Sciatic nerve (tissue), 2 donors: ENCODE data around the gene APH1A. TPM values are rescaled to one million over a fixed set of nuclear protein-coding genes. Genes with fewer than 3 reads are reported as not detected.
"Not testable (repeated sequence)": the region's sequence is repeated elsewhere in the genome, so short reads cannot be mapped to it uniquely, and the experiment has no call there.

Experiments
- ATAC-seq: fragments of 200-7000 bp; cut with Tn5 transposase; one replicate; pipeline ENCODE4 v1.9.1; 2020; ENCODE audit warnings: mild to moderate bottlenecking, moderate library complexity
- DNase-seq: peaks from one replicate; pipeline ENCODE4 v3.0.0-alpha.2; 2020; ENCODE audit warnings: low spot score
- intact Hi-C: fragments of 100-400 bp; cut with DNase I; formaldehyde crosslinking; loops from one replicate; pipeline ENCODE4 v1.14.2; 2022
- total RNA-seq: library from RNA; stranded (reverse); fragmentation: NEBNext Ultra II Directional; extraction: Animal tissue kit (Norgen Biotek cat#: 25700); gene quantifications from one replicate; pipeline ENCODE4 v1.2.1, GENCODE V29; 2021
- donor health status: DM: no; HTN: no; CAD: no.
- donor health status: DM: no; HTN: no; CAD: no.

The APH1A gene
- total RNA-seq, 1 donor from 2014 or later, result 87.4 TPM

DNA sequence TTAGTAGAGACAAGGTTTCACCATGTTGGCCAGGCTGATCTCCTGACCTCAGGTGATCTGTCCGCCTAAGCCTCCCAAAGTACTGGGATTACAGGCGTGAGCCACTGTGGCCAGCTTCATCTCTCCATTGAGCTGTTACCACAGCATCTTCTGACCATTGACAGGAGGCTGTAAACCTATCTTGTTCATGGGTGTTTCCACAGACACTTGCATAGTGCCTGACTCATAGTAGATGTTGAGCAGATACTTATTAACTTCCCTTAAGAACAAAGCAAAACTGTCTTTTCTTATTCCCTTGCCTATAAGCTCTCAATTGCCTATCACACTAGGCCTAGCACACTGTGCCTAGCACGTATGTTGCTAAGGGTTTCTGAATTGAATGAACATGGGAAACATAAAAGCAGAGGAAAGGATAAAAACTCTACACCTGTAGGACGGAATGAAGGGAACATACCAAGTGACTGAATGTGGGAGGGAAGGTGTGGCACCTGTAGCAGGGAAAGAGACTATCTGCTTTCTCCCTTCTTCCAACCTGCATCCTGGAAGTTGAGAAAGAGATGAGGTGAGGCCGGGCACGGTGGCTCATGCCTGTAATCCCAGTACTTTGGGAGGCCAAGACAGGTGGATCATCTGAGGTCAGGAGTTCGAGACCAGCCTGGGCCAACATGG is 2.6 kb upstream of the APH1A start:
- ATAC-seq (no peak), DNase-seq (no peak)
- intact Hi-C loops, result no loop called here

DNA sequence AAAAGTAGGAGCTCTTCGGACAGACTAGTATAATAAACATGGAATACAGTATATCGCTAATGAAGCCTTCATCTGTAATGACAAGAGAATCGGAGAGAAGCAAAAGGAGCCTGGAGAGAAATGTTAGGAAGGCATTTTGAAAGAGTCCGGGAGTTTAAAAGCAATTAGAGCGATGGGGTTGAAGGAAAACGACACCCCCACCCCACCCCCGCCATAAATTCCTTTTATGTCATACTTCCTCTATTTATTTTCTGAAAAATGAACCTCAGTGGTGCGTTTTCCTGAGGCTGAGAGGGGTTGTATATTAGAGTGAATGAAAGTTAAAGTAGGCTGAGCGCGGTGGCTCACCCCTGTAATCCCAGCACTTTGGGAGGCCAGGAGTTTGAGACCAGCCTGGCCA is 635 bp upstream of the APH1A start:
- DNase-seq (no peak), ATAC-seq (no peak)
- intact Hi-C loops, result no loop called here

DNA sequence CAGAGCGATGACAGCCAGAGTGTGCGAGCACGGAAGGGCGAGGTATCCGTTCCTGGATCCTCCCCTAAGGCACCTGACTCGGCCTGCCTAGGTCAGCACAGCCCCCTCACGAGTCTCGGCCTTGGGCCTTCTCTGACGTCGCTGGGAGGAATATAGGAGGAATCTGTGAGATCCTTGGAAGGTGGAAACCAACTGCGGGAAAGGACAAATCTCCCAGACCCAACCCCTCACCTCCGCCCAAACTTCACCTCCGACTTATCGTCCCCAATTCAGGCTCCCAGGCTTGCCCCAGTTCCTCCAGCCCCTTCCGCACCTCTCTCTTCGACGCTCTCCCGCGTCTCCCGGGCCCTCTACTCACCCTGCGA is 494 bp downstream of the APH1A start:
- intact Hi-C loops, result no loop called here
- DNase-seq, result no peak
- peak; percentile 56 for ATAC-seq

DNA sequence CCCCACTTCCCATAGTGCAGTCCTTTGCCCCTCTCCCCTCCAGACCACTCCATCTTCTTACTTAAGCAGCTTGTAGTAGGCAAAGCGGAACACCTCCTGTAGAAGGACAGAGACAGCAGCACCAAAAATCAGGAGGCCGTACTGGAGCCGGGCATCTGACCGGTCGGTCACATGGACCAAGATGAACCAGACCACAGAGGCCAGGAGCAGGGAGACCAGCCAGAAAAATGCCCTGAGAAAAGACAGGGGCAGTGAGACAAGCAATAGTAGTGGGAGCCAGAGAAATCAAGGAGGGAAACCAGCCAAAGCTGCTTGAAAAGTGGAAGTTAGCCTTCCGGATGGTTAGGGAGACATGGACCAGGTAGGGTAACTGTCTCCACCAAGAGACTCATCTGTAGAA is 920 bp downstream of the APH1A start:
- ATAC-seq (no peak), DNase-seq (no peak)
- intact Hi-C loops, result no loop called here

DNA sequence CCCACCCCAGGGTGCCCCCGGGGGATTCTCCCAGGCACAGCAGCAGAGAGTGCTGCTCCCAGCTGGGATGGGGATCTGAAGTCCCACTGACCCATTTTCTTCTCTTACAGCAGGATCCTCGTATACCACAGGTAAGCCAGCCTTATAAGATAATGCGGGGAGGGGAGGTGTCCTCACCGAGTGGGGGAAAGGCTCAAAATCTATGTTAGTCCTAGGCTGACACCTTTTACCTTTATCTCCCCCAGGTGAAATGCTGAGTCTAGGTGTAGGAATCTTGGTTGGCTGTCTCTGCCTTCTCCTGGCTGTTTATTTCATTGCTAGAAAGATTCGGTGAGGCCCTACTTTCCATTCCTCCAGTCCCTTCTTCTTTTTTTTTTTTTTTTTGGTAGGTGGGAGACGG is 5.3 kb downstream of the APH1A start:
- no peak for DNase-seq
- intact Hi-C loops, result no loop called here
- ATAC-seq, result no peak

DNA sequence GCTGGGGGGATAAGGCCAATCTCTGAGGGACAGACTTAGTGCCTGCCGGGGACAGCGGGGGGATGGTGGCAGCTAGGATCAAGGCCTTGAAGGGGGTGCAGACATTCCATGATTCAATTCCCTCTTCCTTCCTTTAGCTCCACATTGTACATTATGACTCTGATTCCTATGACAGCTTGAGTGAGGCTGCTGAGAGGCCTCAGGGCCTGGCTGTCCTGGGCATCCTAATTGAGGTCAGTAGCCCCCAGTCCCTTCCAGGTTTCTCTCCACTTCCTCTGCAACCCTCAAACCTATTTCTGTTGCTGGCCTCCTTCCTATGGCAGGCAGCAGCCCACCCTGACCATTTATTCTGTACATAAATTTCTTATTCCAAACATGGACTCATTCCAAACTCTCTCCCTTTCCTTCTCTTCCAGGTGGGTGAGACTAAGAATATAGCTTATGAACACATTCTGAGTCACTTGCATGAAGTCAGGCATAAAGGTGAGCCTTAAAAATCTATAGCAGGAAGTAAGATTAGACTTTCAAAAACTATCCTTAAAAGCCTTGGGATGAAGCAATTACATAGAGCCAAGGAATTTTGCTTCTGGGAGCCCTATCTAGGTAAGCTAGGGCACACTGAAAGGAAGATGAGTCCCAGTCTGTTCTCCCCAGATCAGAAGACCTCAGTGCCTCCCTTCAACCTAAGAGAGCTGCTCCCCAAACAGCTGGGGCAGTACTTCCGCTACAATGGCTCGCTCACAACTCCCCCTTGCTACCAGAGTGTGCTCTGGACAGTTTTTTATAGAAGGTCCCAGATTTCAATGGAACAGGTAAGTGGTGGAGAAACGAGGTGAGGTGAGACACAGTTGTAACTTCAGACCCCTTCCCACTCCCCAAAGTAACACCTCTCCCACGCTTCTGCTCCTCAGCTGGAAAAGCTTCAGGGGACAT is 6.2 kb downstream of the APH1A start:
- ATAC-seq (no peak), DNase-seq (no peak)
- intact Hi-C loops, result no loop called here

DNA sequence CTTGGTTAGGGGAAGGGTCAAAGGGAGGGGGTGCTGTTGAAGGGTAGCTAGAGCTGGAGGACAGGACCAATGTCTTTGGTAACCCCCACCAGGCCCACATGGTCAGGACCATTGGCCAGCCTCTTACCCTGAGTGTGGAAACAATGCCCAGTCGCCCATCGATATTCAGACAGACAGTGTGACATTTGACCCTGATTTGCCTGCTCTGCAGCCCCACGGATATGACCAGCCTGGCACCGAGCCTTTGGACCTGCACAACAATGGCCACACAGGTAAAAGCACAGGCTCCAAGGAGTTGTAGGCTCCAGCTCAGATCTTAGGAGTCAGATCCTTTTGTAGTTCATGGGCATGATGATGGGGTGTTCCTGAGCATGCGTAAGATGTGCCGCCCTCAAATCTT is 7.4 kb downstream of the APH1A start:
- no peak for ATAC-seq
- intact Hi-C loops, result no loop called here
- no peak for DNase-seq

DNA sequence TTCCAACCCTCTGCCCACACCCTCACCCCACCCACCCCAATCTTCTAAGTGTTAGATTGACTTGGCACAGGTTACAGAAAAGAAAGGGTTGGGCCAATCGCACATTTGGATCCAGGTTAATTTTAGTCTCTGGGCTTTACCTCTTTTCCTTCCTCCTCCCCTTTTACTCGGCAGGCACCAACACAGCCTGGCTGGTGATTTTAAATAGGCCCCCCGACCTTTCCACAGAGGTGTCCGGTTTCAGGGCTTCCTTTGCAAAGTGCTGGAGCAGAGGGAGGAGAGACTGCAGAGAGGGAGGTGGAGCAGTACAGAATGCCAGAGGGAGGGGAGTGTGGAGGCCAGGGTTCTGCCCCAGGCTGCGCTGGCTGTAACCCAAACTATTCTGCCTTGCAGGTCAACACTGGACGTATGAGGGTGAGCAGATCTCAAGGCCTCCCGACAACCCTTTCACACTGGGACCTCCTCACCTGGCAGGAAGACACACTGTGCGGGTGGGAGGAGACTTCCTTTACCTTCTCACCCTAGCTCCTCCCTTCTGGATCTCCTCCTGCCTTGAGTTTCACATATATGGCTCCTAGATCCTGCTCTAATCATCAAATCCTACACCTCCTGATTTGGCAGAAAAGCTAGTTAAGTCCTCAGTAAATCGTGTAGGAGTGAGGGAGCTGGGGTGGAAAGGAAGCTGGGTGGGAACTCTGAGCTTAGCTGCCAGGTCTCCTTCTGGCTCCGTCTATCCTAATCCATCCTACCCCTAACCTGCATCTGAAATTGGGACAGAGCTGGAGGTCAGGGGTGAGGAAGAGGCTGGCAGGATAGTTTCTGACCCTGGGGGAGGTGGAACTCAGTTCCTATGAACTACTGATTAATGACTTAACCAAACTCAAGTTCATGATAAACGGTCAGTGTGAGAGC is 8.8 kb downstream of the APH1A start:
- intact Hi-C loops, result no loop called here
- ATAC-seq, result peak; percentile 36
- peak; percentile 58 for DNase-seq

DNA sequence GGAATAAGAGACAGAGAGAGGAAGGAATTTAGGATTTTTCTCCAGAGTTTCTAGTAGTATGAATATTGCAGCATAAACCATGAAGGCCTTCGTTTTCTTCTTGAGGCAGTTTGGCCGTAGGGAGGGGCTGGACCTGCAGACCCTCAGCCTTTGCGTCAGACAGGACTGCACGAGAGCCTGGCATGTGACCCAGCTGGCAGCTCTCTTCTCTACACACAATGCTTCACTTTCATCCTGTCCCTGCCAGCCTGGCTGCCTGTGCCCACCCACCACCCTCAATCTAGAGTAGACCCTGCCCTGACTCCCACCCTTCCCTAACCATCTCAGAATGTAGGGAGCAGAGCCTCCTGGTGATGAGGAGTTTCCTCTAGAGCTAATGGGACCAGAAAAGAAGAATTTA is 9.6 kb downstream of the APH1A start:
- no peak for DNase-seq
- peak; percentile 7 for ATAC-seq

DNA sequence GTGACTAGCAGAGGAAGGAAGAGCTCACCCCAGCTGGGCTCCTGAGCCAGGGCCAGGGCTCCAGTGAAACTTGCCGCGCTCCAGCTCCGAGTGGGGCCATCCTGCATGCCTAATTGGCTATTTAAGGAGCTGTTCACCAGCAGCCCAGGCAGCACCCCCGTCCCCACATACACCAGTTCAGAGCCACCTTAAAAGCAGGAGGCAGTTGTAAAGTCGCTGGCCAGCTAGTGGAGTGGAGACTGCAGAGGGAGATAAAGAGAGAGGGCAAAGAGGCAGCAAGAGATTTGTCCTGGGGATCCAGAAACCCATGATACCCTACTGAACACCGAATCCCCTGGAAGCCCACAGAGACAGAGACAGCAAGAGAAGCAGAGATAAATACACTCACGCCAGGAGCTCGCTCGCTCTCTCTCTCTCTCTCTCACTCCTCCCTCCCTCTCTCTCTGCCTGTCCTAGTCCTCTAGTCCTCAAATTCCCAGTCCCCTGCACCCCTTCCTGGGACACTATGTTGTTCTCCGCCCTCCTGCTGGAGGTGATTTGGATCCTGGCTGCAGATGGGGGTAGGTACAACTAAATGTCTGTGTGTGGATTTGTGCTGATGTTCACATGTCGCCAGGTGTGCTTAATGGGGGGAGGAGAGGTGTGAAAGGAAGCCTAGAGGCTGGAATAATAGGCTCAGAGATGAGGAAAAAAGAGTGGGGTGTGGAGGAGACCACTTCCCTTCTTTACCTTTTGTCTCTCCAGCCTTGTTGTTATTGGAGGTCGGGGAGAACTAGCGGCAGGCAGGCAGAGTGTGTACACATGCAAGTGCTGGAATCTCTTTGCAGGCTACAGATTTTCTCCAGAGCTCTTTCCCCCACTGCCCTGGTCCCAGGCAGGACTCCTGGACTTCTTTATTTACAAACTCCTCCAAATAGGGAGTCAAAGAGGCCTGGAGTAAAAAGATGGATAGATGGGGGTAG is 10.9 kb downstream of the APH1A start, which contains the start of gene CA14:
Gene CA14 (plus strand): TSS at position 151 of the 962 bp plus-strand sequence. CDS start 355 bp downstream, at position 506.
- intact Hi-C loops, result no loop called here
- DNase-seq (no peak), ATAC-seq (no peak)

More for the DNA sequence above, 9.6 kb downstream of the APH1A start:
- intact Hi-C loops, result no loop called here

DNA sequence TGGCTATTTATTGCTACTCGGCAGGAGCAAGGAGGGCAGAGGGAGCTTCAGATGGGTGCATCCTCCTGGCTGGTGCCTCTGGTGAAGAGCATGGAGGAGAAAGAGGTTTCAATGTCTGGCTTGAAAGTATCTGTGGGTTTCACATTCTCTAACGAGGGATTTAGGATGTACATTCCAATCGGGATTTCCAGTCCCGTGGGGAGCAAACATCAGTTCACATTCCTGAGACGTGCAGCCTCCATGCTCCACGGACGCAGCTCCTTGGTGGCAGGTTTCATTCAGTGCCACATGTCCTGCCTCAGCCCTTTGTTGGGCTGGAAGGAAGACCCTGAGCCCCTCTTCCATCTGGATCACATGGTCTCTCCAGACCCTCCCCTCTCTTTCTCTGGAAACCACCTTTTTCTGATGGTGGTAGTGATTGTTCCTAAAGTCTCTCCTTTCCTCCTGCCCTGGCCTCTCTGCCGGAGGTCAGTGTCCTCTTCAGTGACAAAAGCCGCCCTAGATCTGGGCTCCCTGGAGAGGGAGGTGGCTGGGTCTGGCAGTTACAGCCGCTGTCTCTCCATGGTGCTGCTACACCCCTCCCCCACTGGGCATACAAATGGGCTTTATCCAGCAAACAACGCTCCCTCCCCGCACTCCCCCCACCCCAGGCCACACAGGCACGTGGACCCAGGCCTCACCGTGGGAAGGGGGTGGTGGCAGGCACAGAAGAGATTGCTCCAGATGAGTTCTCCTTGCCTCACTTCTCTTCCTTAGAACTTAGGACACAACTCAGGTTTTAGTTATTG is 12.1 kb downstream of the APH1A start:
- ATAC-seq, result no peak
- intact Hi-C loops, result no loop called here
- DNase-seq, result no peak

DNA sequence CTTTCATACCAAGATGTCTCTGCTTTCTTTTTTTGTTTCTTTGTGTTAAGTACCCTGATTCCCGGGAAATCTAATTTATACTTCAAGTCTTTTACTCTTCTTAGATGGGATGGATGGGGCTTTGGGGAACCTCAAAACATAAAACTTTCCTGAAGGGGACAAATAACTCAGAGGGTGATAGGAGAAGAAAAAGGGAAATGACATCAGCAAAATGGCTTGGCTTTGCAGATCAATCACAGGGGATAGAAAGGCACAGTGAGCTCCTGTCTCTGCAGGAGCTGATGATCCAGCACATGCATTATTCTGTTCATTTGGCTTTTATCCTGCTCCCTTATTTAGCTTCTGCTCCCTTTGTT is 12.6 kb downstream of the APH1A start:
- DNase-seq (no peak), ATAC-seq (no peak)
- intact Hi-C loops, result no loop called here

DNA sequence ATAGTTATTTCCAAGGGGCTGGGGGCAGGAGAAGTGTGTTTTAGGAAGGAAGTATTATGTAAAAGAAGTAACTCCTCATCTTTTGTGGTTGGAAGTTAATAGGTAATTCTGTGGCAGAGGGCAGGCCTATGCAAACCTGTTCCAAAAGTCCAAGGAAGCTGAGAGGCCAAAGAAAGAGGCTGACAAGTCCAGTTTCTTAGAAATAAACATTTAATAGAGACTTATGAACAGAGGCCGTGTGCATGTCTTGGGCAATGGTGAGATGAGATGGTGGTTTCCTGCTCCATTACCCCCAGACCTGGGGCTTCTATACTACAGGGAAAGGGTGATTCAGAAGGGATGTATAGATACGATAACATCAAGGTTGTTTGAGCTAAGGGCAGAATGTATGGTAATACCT is 18.9 kb downstream of the APH1A start:
- ATAC-seq (no peak), DNase-seq (no peak)
- intact Hi-C loops, result no loop called here

DNA sequence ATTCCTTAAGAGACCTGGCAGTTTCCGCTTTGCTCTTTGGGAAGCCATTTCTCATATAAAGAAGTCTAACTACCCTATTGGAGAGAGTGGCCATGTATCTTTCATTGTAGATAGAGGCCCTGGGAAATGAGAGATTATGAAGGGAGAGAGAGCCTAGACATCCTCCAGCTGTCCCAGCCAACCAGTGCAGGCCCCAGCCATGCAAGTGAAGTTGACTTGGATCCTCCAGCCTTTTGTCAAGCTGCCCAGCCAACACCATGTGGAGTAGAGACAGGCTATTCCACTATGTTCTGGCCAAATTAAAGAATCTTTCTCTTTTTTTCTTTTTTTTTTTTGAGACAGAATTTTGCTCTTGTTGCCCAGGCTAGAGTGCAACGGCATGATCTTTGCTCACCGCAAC is 25.8 kb downstream of the APH1A start:
- DNase-seq, result no peak
- ATAC-seq, result no peak
- intact Hi-C loops, result no loop called here

DNA sequence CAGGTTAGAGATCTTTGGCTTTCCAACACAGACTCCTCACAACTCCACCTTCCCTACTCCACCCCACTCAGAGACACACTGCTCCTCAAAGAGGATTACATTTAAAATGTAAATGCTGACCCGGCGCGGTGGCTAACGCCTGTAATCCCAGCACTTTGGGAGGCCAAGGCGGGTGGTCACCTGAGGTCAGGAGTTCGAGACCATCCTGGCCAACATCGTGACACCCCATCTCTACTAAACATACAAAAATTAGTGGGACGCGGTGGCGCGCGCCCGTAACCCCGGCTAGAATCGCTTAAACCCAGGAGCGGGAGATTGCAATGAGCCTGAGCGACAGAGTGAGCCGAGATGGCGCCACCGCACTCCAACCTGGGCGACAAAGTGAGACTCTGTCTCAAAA is 31.1 kb downstream of the APH1A start:
- intact Hi-C loops, result no loop called here
- DNase-seq (no peak), ATAC-seq (no peak)

DNA sequence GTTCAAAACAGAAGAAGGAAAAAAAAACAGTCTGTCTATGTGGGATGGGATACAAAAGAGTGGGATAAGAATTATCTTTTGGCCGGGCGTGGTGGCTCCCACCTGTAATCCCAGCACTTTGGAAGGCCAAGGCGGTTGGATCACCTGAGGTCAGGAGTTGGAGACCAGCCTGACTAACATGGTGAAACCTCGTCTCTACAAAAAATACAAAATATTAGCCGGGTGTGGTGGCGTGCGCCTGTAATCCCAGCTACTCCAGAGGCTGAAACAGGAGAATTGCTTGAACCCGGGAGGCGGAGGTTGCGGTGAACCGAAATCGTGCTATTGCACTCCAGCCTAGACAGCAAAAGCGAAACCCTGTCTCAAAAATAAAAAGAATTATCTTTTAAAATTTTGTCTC is 31.6 kb downstream of the APH1A start:
- DNase-seq, intact Hi-C loops, ATAC-seq: not testable (repeated sequence)

DNA sequence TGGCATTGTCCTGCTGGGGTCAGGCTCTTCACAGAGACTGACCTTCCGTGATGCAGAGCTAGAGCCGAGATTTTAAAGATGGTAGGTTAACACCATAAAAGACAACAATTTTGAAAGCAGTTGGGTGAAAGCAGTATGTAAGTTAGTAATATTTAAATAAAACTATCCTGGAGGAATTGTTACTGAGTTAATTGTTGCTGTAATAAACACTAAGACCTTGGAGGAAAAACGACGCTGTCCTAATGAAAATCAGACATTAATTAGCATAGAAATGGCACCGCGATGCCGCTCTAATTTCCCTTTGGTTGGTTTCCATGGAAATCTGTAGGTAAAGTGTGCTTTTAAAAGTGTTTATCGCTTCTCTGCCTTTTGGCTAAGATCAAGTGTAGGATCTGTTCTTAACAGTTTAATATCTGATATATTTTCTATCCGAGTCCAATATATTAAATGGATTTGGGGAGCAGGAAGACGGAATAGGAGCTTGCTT is 32.2 kb downstream of the APH1A start:
- ATAC-seq (no peak), DNase-seq (no peak)
- intact Hi-C loops, result no loop called here
